Lower leg skin (tissue), 3 donors: ENCODE results near the gene PLA2G3.

Experiments used
- POLR2A ChIP-seq, 2 donors: fragments of 450-650 bp; IDR thresholded peaks; one replicate each; pipeline ENCODE4 v1.6.1; 2016 to 2017; ENCODE audit warnings: antibody characterized with exemption in 2 of 2, mild to moderate bottlenecking in 1 of 2, moderate library complexity in 1 of 2
- TF ChIP-seq, protein P1 (sequence below), 3 donors: fragments of 450-650 bp; IDR thresholded peaks; one replicate each; pipeline ENCODE4 v1.5.1; 2016; ENCODE audit warnings: antibody characterized with exemption in 3 of 3, mild to moderate bottlenecking in 3 of 3, moderate library complexity in 2 of 3

DNA sequence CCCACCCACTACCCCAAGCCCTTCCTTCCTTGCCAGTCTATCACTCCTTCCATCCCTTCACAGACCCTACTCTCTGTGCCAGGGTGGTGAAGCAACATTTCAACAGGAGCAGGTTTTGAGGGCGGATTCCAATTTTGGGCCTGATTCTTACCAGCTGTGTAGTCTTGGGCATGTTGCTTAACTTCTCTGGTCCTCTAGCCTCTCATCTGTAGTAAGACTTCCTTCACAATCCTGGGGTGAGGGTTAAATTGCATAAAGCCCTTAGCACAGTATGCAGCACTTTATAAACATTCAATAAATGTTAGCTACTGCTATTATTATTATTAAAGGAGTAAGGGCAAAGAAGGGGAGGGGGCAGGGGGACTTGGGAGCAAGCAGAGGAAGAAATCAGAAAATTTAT lies 14.7 kb upstream of the PLA2G3 start:
- TF ChIP-seq, protein P1, sequence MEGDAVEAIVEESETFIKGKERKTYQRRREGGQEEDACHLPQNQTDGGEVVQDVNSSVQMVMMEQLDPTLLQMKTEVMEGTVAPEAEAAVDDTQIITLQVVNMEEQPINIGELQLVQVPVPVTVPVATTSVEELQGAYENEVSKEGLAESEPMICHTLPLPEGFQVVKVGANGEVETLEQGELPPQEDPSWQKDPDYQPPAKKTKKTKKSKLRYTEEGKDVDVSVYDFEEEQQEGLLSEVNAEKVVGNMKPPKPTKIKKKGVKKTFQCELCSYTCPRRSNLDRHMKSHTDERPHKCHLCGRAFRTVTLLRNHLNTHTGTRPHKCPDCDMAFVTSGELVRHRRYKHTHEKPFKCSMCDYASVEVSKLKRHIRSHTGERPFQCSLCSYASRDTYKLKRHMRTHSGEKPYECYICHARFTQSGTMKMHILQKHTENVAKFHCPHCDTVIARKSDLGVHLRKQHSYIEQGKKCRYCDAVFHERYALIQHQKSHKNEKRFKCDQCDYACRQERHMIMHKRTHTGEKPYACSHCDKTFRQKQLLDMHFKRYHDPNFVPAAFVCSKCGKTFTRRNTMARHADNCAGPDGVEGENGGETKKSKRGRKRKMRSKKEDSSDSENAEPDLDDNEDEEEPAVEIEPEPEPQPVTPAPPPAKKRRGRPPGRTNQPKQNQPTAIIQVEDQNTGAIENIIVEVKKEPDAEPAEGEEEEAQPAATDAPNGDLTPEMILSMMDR (IDR thresholded peaks at IDR 0.05), result no peak
- no peak for TF ChIP-seq POLR2A (IDR thresholded peaks at IDR 0.05)
